GM18861 (cell line): ENCODE data around the gene SIM2.

Experiments used
- ATAC-seq: cut with Tn5 transposase; IDR thresholded peaks from one replicate; pipeline ENCODE4 v1.9.1; 2021; ENCODE audit not compliant: unreplicated experiment

Gene SIM2

GRCh38 chr21:36713746-36714145 lies 14.8 kb downstream of the SIM2 start:
- ATAC-seq = no peak

GRCh38 chr21:36716387-36716786 lies 17.5 kb downstream of the SIM2 start:
- no peak for ATAC-seq

GRCh38 chr21:36716836-36717235 lies 17.9 kb downstream of the SIM2 start:
- no peak for ATAC-seq

GRCh38 chr21:36717976-36718375 lies 19.1 kb downstream of the SIM2 start:
- ATAC-seq = no peak

- no peak for ATAC-seq
Measured at GRCh38 chr21:36718951-36719501, 20.1 kb downstream of the SIM2 start.

- ATAC-seq = no peak
Measured at GRCh38 chr21:36719614-36720013, 20.7 kb downstream of the SIM2 start.

GRCh38 chr21:36721817-36722216 lies 22.9 kb downstream of the SIM2 start:
- no peak for ATAC-seq

- ATAC-seq = no peak
Measured at GRCh38 chr21:36722370-36723368, 23.8 kb downstream of the SIM2 start.

GRCh38 chr21:36723371-36723881 lies 24.5 kb downstream of the SIM2 start:
- ATAC-seq = no peak

- ATAC-seq = no peak
Measured at GRCh38 chr21:36724660-36725059, 25.7 kb downstream of the SIM2 start.

GRCh38 chr21:36725793-36726386 lies 27.0 kb downstream of the SIM2 start:
- no peak for ATAC-seq

GRCh38 chr21:36727866-36728265 lies 29.0 kb downstream of the SIM2 start:
- no peak for ATAC-seq

- no peak for ATAC-seq
Measured at GRCh38 chr21:36728371-36729111, 29.6 kb downstream of the SIM2 start.

GRCh38 chr21:36729310-36729970 lies 30.5 kb downstream of the SIM2 start:
- no peak for ATAC-seq

GRCh38 chr21:36730291-36731281 lies 31.7 kb downstream of the SIM2 start:
- ATAC-seq = no peak

- no peak for ATAC-seq
Measured at GRCh38 chr21:36732217-36732616, 33.3 kb downstream of the SIM2 start.

GRCh38 chr21:36732761-36733160 lies 33.8 kb downstream of the SIM2 start:
- ATAC-seq = no peak

GRCh38 chr21:36733857-36734256 lies 34.9 kb downstream of the SIM2 start:
- no peak for ATAC-seq
